Activated T-cell treated with anti-CD3 and anti-CD28 coated beads, Interleukin-2, amount 50 U/mL, for 1 hour (primary cell): Measurements from ENCODE around the gene TMEM72.

Source experiments
- DNase-seq: peaks from one replicate; pipeline ENCODE4 v3.0.0-alpha.2; 2020

The TMEM72 gene

GRCh38 chr10:44956717-44957706, 45.9 kb downstream of the TMEM72 start:
- no peak for DNase-seq

DNA sequence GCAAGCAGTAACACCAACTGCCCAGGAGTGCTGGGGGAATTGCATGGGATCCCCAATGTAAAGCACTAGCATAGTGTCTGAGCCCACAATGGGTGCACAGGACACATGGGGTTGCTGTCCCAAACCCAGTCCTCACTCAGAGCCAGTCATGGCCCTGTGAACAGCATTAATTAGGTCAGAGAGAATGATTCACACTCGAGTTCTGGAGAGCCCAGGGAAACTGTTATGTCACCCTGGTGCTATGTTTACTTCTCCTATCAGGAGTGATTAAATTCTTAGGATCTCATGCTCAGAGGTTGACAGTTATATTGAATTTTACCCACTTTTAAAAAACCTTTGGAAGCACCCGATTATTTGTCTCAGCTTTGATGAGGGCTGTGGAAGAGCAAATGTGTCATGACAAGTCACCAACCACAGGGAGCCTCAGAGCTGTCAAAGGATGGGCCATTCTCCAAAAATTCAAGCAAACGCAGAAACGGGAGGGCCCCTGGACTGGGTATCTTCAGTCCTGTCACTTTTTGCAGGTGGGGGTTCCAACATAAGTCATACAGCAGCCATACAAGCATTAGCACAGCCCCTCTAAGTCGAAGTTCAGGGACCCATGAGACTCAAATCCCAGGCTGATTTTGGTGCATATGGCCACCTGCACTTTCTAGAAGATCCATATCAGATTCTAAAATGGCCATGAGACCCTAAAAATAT, 47.2 kb downstream of the TMEM72 start:
- no peak for DNase-seq

GRCh38 chr10:44958898-44959246, 47.7 kb downstream of the TMEM72 start:
- no peak for DNase-seq

- peak; percentile 92 for DNase-seq
Observed at GRCh38 chr10:44959247-44960087, 48.3 kb downstream of the TMEM72 start, which contains the start of gene RASSF4. Gene RASSF4, plus strand, starts transcription at chr10:44959802. Its CDS starts 10,401 bp downstream, at chr10:44970203.

- no peak for DNase-seq
Observed at GRCh38 chr10:44960088-44960460, 48.9 kb downstream of the TMEM72 start.

- no peak for DNase-seq
Observed at GRCh38 chr10:44960482-44961229, 49.5 kb downstream of the TMEM72 start.

DNA sequence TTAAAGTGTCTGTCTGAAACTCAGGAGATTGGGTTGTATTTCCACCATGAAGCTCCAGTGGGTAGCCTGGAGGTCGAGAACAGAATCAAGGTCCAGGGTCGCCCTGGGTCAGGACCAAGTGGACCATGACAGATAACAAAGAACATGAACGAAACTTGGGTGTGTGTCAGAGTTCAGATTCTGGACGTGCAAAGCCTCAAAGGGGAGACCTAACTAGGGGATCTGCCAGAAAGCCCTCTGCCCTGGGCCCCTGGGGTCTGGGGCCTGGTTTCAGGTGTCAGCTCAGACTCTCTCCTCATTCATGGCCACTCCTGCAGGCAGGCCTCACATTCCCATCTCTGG, 50.1 kb downstream of the TMEM72 start:
- no peak for DNase-seq

GRCh38 chr10:44961931-44962750, 51.0 kb downstream of the TMEM72 start:
- no peak for DNase-seq

- DNase-seq = no peak
Observed at GRCh38 chr10:44962870-44963738, 52.0 kb downstream of the TMEM72 start.

DNA sequence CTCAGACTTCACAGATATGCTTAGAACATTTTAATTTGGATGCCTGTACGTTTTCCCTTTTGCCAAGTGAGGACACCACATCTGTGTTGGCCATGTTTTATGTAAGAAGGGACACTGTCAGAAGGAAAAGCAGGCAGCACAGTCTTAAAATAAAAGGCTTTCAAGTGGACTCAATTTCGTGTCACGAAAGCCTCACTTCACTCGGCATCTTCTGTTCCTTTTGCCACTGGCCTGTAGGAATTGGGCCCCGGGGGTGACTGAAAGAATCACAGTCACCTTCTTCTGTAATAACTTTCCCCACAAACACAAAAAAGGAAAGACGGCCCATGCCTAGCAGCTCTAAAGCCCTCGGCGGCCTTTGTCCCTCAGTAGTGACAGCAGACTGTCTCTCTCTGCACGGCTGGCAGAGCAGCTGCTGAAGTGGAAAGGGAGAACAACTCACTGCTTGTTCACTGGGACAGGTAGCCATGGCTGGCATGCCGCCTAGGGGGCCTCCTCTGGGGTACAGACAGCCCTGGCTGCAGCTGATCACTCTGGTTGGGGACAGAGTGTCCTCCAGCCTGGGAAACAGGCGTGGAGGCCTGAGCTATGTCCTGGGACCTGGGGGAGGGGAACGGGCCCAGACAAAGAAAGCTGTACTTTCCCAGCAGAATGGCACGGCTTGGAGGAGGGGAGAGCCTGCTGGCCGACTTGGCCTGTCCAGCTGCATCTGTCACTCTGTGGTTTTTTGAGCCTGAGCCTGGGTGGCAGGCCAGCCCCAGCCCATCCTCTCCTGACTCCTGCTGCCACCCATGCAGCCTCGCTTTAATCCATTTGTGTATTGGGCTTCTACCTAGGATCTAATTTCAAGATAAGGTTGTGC, 52.9 kb downstream of the TMEM72 start:
- no peak for DNase-seq

GRCh38 chr10:44965104-44965503, 54.0 kb downstream of the TMEM72 start:
- no peak for DNase-seq

GRCh38 chr10:44965651-44966097, 54.5 kb downstream of the TMEM72 start:
- no peak for DNase-seq

- DNase-seq = no peak
Observed at GRCh38 chr10:44966129-44966815, 55.1 kb downstream of the TMEM72 start.

DNA sequence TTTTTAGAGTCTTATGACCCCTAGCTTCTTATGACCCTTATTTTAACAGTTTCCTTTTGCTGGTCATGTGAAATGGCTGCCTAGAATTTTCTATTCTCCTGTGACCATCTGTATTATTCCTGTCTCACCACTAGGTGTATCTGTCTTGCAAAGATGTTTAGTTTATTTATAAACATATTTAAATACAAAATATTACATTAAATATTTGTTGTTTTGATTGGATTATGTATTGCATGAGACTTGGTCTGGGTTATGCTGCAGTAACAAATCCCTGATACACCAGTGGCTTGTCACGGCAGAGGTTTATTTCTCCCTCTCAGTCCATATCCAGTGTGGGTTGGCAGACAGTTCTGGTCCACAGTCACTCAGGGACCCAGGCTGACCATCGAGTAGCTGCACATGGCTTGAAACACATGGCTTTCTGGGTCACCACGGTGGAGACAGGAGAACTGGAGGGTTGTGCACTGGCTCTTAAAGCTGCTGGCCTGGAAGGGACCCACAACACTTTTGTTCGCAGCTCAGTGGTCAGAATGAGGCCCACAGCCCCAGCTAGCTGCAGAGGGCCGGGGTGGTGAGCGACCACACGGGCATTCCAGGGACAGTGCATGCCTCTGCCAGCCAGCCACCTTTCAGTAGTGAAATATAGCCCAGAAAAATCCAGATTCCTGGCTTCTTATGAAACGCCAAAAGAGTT, 55.8 kb downstream of the TMEM72 start:
- DNase-seq = no peak

DNA sequence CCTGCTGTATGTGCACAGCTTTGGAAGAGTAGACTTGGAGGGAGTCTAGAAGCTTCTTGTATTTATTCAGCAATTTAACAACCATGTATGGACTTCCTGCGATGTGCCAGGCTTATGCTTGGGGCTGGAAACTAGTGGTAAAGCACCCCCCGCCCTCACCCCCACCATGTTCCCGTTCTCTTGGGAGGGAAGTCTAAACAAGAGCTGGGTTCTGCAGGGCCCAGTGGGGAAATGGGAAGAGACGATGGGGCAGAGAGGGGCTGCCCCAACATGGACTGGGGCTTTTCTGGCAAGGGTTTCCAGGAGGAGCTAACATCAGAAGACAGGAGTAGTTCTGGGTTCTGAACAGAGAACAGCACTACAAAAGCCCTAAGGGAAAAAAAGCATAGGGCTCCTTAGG, 56.5 kb downstream of the TMEM72 start:
- DNase-seq = no peak

GRCh38 chr10:44968091-44968490, 57.0 kb downstream of the TMEM72 start:
- no peak for DNase-seq

DNA sequence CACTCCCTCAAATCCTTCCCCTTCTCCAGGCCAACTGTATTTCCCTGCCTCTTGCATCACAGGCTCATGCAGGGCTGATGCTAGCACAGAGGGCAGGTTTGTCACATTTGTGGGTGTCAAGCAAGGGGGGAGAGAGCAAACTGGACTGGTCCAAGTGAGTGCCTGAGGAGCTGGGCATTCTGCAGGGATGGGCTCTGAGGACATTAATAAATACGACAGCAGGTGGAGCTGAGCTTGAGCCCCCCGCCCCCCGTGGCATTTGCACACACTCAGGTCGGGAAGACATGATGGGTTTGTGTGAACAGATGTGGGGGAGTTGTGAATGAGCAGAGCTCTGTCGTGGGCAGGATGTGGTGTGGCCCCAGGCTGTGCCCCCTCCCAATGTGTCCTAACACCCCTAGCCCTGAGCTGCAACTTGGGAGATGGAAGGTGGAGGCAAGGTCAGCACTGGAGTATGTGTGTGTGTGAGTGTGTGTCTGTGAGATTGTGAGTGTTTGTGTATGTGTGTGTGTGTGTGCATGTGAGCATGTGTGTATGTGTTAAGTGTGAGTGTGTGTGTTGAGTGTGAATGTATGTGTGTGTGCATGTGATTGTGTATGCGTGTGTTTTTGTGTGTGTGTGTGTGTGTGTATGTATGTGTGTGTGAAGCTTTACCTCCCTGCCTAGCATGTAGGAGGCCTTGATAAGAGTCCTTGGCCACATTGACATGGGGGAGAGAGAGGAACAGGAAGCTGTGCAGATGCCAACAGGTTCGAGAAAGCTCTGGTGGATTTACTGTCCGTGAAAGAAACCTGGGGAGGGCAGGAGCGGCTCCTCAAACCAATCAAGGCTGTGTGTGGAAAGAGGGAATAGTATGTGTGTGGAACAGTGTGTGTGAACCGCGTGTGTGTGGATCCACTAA, 57.6 kb downstream of the TMEM72 start:
- no peak for DNase-seq
